LHCN-M2 (cell line): ENCODE measurements around the gene AREL1. TPM values are rescaled to one million over a fixed set of nuclear protein-coding genes. Genes with fewer than 3 reads are reported as not detected.

Experiments used
- DNase-seq: peaks from one replicate; pipeline ENCODE4 v3.0.0-alpha.2; 2012; ENCODE audit warnings: low read depth
- total RNA-seq: library from RNA; depleted of rRNA; stranded (reverse); fragments of >200 nt; gene quantifications from 2 replicates; pipeline ENCODE4 v1.2.3, GENCODE V29; 2014

AREL1 gene
- total RNA-seq, 1 experiment from 2014 or later, result 38.2 TPM

- no peak for DNase-seq
These were observed 75.7 kb downstream of the AREL1 start for GRCh38 chr14:74637178-74637550.

- DNase-seq, result no peak
These were observed 76.3 kb downstream of the AREL1 start for GRCh38 chr14:74636424-74637177.

GRCh38 chr14:74635847-74636246 lies 77.0 kb downstream of the AREL1 start:
- no peak for DNase-seq

GRCh38 chr14:74634964-74635363 lies 77.9 kb downstream of the AREL1 start:
- peak; percentile 50 for DNase-seq

- DNase-seq, result peak; percentile 45
These were observed 78.4 kb downstream of the AREL1 start for GRCh38 chr14:74634481-74634880.

- no peak for DNase-seq
These were observed 81.8 kb downstream of the AREL1 start for GRCh38 chr14:74630881-74631690.

GRCh38 chr14:74628418-74628817 lies 84.5 kb downstream of the AREL1 start:
- no peak for DNase-seq

- no peak for DNase-seq
These were observed 85.8 kb downstream of the AREL1 start for GRCh38 chr14:74627076-74627475.

- no peak for DNase-seq
These were observed 90.6 kb downstream of the AREL1 start for GRCh38 chr14:74622257-74622656.

- no peak for DNase-seq
These were observed 91.3 kb downstream of the AREL1 start for GRCh38 chr14:74621556-74621955.

GRCh38 chr14:74620923-74621322 lies 92.0 kb downstream of the AREL1 start:
- DNase-seq, result no peak

- peak; percentile 99 for DNase-seq
These were observed 92.4 kb downstream of the AREL1 start for GRCh38 chr14:74620497-74620921.

GRCh38 chr14:74619672-74620131 lies 93.2 kb downstream of the AREL1 start:
- DNase-seq, result peak; percentile 100

- peak; percentile 100 for DNase-seq
These were observed 94.6 kb downstream of the AREL1 start for GRCh38 chr14:74618078-74618952.

- no peak for DNase-seq
These were observed 95.7 kb downstream of the AREL1 start for GRCh38 chr14:74616996-74617700.

- peak; percentile 92 for DNase-seq
These were observed 96.4 kb downstream of the AREL1 start for GRCh38 chr14:74616507-74616906.

GRCh38 chr14:74615735-74616134 lies 97.1 kb downstream of the AREL1 start:
- DNase-seq, result no peak

GRCh38 chr14:74614508-74615495 lies 98.1 kb downstream of the AREL1 start:
- DNase-seq, result peak; percentile 65

- no peak for DNase-seq
These were observed 99.5 kb downstream of the AREL1 start for GRCh38 chr14:74613211-74613914.
